Measurements from ENCODE around the gene ZNF384. TPM values are rescaled to one million over a fixed set of nuclear protein-coding genes. Genes with fewer than 3 reads are reported as not detected.

The ZNF384 gene
- total and polyA plus RNA-seq, 4 donors = 3.9 to 12.7 (median 10.0) TPM

- no peaks in the 10 kb centered on the region for H3K27me3 ChIP-seq (ENCODE audit: control insufficient read depth in 4 of 4, insufficient read depth in 4 of 4, low read length in 3 of 4)
- DNase-seq (ENCODE audit: low spot score) = peak; percentile 95
- H3K27ac ChIP-seq (ENCODE audit: low read depth in 1 of 2, low read length in 2 of 2) = peak within 1 kb of the TSS; percentile 76 to 82
- TF ChIP-seq, protein P1, sequence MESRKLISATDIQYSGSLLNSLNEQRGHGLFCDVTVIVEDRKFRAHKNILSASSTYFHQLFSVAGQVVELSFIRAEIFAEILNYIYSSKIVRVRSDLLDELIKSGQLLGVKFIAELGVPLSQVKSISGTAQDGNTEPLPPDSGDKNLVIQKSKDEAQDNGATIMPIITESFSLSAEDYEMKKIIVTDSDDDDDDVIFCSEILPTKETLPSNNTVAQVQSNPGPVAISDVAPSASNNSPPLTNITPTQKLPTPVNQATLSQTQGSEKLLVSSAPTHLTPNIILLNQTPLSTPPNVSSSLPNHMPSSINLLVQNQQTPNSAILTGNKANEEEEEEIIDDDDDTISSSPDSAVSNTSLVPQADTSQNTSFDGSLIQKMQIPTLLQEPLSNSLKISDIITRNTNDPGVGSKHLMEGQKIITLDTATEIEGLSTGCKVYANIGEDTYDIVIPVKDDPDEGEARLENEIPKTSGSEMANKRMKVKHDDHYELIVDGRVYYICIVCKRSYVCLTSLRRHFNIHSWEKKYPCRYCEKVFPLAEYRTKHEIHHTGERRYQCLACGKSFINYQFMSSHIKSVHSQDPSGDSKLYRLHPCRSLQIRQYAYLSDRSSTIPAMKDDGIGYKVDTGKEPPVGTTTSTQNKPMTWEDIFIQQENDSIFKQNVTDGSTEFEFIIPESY (IDR thresholded peaks at IDR 0.05) = peak; percentile 51
- TF ChIP-seq, protein P2, sequence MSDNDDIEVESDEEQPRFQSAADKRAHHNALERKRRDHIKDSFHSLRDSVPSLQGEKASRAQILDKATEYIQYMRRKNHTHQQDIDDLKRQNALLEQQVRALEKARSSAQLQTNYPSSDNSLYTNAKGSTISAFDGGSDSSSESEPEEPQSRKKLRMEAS (IDR thresholded peaks at IDR 0.05) = peak; percentile 87
- TF ChIP-seq JUND (IDR thresholded peaks at IDR 0.05) = peak in 1 of 2 donors; percentile 45
- TF ChIP-seq CTCF (IDR thresholded peaks at IDR 0.05; ENCODE audit: low read depth, low read length, missing input control) = no peak
- peak; percentile 97 to 99 for TF ChIP-seq EGR1 (IDR thresholded peaks at IDR 0.05; ENCODE audit: low read depth in 2 of 2)
- TF ChIP-seq ATF3 (IDR thresholded peaks at IDR 0.05) = peak; percentile 58
- peak; percentile 94 for TF ChIP-seq YY1 (IDR thresholded peaks at IDR 0.05)
- TF ChIP-seq, protein P3, sequence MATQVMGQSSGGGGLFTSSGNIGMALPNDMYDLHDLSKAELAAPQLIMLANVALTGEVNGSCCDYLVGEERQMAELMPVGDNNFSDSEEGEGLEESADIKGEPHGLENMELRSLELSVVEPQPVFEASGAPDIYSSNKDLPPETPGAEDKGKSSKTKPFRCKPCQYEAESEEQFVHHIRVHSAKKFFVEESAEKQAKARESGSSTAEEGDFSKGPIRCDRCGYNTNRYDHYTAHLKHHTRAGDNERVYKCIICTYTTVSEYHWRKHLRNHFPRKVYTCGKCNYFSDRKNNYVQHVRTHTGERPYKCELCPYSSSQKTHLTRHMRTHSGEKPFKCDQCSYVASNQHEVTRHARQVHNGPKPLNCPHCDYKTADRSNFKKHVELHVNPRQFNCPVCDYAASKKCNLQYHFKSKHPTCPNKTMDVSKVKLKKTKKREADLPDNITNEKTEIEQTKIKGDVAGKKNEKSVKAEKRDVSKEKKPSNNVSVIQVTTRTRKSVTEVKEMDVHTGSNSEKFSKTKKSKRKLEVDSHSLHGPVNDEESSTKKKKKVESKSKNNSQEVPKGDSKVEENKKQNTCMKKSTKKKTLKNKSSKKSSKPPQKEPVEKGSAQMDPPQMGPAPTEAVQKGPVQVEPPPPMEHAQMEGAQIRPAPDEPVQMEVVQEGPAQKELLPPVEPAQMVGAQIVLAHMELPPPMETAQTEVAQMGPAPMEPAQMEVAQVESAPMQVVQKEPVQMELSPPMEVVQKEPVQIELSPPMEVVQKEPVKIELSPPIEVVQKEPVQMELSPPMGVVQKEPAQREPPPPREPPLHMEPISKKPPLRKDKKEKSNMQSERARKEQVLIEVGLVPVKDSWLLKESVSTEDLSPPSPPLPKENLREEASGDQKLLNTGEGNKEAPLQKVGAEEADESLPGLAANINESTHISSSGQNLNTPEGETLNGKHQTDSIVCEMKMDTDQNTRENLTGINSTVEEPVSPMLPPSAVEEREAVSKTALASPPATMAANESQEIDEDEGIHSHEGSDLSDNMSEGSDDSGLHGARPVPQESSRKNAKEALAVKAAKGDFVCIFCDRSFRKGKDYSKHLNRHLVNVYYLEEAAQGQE (IDR thresholded peaks at IDR 0.05) = peak; percentile 54
- no peak for TF ChIP-seq FOXA2 (IDR thresholded peaks at IDR 0.05)
- TF ChIP-seq RXRA (IDR thresholded peaks at IDR 0.05) = peak; percentile 45 to 78
- TF ChIP-seq FOXA1 (IDR thresholded peaks at IDR 0.05) = peak; percentile 4
- TF ChIP-seq HNF4A (conservative IDR thresholded peaks at IDR 0.05) = peak; percentile 21 to 39
- TF ChIP-seq HNF4G (IDR thresholded peaks at IDR 0.05) = no peak
- peak; percentile 19 to 53 for TF ChIP-seq RAD21 (IDR thresholded peaks at IDR 0.05)
- TF ChIP-seq NR2F2 (IDR thresholded peaks at IDR 0.05) = peak; percentile 69
- TF ChIP-seq TAF1 (conservative IDR thresholded peaks at IDR 0.05) = peak; percentile 24
- peak; percentile 91 to 99 for TF ChIP-seq GABPA (IDR thresholded peaks at IDR 0.05 in 1 of 2, conservative IDR thresholded peaks at IDR 0.05 in 1 of 2)
- peak; percentile 90 for TF ChIP-seq SP1 (IDR thresholded peaks at IDR 0.05)
- H3K4me3 ChIP-seq (ENCODE audit: low read depth in 1 of 3, low read length in 3 of 3) = peak within 1 kb of the TSS; percentile 62 to 87 (median 85)
- peaks cover 2 to 15% (median 12%) of the 10 kb centered on the region in 4 donors for H3K36me3 ChIP-seq (ENCODE audit: control insufficient read depth in 4 of 4, insufficient read depth in 3 of 4, low read depth in 1 of 4, low read length in 3 of 4)
- under 1% methylated on average over 49 of the region's 49 CpGs for WGBS
- peak within 1 kb of the TSS; percentile 15 to 49 for H3K9ac ChIP-seq (ENCODE audit: low read depth in 1 of 2, low read length in 2 of 2)
- H3K4me1 ChIP-seq (ENCODE audit: control insufficient read depth in 4 of 4, insufficient read depth in 4 of 4, low read length in 3 of 4) = peaks cover 2 to 15% (median 7%) of the 10 kb centered on the region in 4 donors
- no peaks in the 10 kb centered on the region for H3K9me3 ChIP-seq (ENCODE audit: control insufficient read depth in 4 of 4, low read length in 3 of 4)
Observed at GRCh38 chr12:6723607-6724408, 34.6 kb upstream of the ZNF384 start, which contains the start of gene COPS7A. COPS7A (plus strand) TSS chr12:6724046; CDS start chr12:6724657, 611 bp downstream.

All from liver (tissue), 9 donors.